Astrocyte (in vitro differentiated cells and primary cell): Measurements from ENCODE around the gene TJAP1. TPM values are rescaled to one million over a fixed set of nuclear protein-coding genes. Genes with fewer than 3 reads are reported as not detected.
A peak's percentile ranks its signal among the peaks of the same experiment; 100 is the strongest.

Source experiments
- DNase-seq: peaks from one replicate; pipeline ENCODE4 v3.0.0-alpha.2; 2010; ENCODE audit warnings: low read depth
- FAIRE-seq: peaks from 2 replicates; lab custom pipeline; 2011; peaks lifted over from hg19 to GRCh38; lab: Jason Lieb, UNC
- H2AFZ ChIP-seq: 2 replicates; pipeline ENCODE4 v1.6.0; 2012; ENCODE audit warnings: low read depth, low read length, inconsistent platforms
- H3K27ac ChIP-seq: 2 replicates; pipeline ENCODE4 v1.5.1; 2011; ENCODE audit warnings: low read depth, low read length, inconsistent platforms
- H3K27me3 ChIP-seq: 2 replicates; pipeline ENCODE4 v1.6.0; 2011; ENCODE audit warnings: low read length, inconsistent platforms; ENCODE audit not compliant: insufficient read depth
- H3K36me3 ChIP-seq: 2 replicates; pipeline ENCODE4 v1.5.1; 2011; ENCODE audit warnings: low read length, inconsistent platforms; ENCODE audit not compliant: insufficient read depth
- H3K4me1 ChIP-seq: 2 replicates; pipeline ENCODE4 v1.5.1; 2011; ENCODE audit warnings: low read length, inconsistent platforms; ENCODE audit not compliant: insufficient read depth
- H3K4me2 ChIP-seq: 2 replicates; pipeline ENCODE4 v1.6.0; 2012; ENCODE audit warnings: low read length, inconsistent platforms
- H3K4me3 ChIP-seq: 2 replicates; pipeline ENCODE4 v1.5.1; 2011; ENCODE audit warnings: low read depth, mild to moderate bottlenecking, low read length, inconsistent platforms; ENCODE audit not compliant: insufficient read depth
- H3K79me2 ChIP-seq: 2 replicates; pipeline ENCODE4 v1.6.0; 2012; ENCODE audit warnings: mild to moderate bottlenecking, low read length, inconsistent platforms; ENCODE audit not compliant: insufficient read depth
- H3K9ac ChIP-seq: 2 replicates; pipeline ENCODE4 v1.6.0; 2012; ENCODE audit warnings: mild to moderate bottlenecking, low read length, inconsistent platforms
- H3K9me3 ChIP-seq: 2 replicates; pipeline ENCODE4 v1.5.1; 2012; ENCODE audit warnings: low read depth, mild to moderate bottlenecking, low read length, inconsistent platforms; ENCODE audit not compliant: insufficient read depth
- H4K20me1 ChIP-seq: 2 replicates; pipeline ENCODE4 v1.6.0; 2012; ENCODE audit warnings: low read length, inconsistent platforms; ENCODE audit not compliant: insufficient read depth
- H3K27ac Mint-ChIP-seq: one replicate; pipeline ENCODE4 v1.8.0; 2021; ENCODE audit warnings: mild to moderate bottlenecking, mixed read lengths; ENCODE audit not compliant: unreplicated experiment
- H3K27me3 Mint-ChIP-seq: one replicate; pipeline ENCODE4 v1.8.0; 2021; ENCODE audit warnings: low read depth, mixed read lengths; ENCODE audit not compliant: unreplicated experiment
- H3K36me3 Mint-ChIP-seq: one replicate; pipeline ENCODE4 v1.8.0; 2021; ENCODE audit warnings: low read depth, mixed read lengths; ENCODE audit not compliant: unreplicated experiment
- H3K4me1 Mint-ChIP-seq: one replicate; pipeline ENCODE4 v1.8.0; 2021; ENCODE audit warnings: low read depth, mixed read lengths; ENCODE audit not compliant: unreplicated experiment
- H3K4me3 Mint-ChIP-seq: one replicate; pipeline ENCODE4 v1.8.0; 2021; ENCODE audit warnings: mild to moderate bottlenecking, moderate library complexity, mixed read lengths; ENCODE audit not compliant: unreplicated experiment
- H3K9me3 Mint-ChIP-seq: one replicate; pipeline ENCODE4 v1.8.0; 2021; ENCODE audit warnings: mild to moderate bottlenecking, mixed read lengths; ENCODE audit not compliant: unreplicated experiment
- EZH2 ChIP-seq: IDR thresholded peaks from 2 replicates; pipeline ENCODE4 v1.6.1; 2012; ENCODE audit warnings: mild to moderate bottlenecking, low read length, inconsistent platforms; ENCODE audit not compliant: insufficient read depth
- total RNA-seq: library from RNA; stranded (reverse); gene quantifications from 2 replicates; pipeline ENCODE4 v1.2.1, GENCODE V29; 2021
- TF ChIP-seq, protein P1 (sequence below): IDR thresholded peaks from 2 replicates; pipeline ENCODE4 v1.5.1; 2011; ENCODE audit warnings: low read depth, mild to moderate bottlenecking, inconsistent platforms, low read length, moderate library complexity; ENCODE audit not compliant: insufficient read depth

The TJAP1 gene
- total RNA-seq, 1 donor from 2014 or later: 26.6 TPM

DNA sequence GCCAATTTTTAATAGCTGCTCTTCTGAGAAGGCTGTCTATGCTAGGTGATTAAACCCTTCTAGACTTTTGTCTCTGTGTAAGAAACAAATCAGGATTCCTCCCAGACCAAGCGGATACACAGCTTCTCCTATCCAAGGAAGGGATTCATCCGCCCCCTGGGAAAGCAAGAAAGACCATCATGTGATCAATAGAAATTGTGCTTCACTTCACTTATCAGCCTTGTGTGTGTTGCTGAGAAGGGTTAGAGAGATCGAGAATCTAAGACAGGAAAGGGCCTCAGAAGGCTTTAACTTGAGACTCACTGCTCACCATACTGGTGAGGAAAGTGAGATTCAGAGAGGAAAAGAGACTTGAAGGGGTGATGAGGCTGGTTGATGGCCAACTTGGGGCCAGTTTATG lies 48.5 kb upstream of the TJAP1 start:
- Histone ChIP-seq H3K4me1 (peaks cover 14% of the 10 kb centered on the region), H3K9me3 (no peaks in the 10 kb centered on the region), H3K9ac (peak overlapping the region; percentile 97), H4K20me1 (peaks cover 17% of the 10 kb centered on the region), H3K27ac (no peak overlapping the region), H3K79me2 (peaks cover 26% of the 10 kb centered on the region), H3K4me2 (peak overlapping the region; percentile 98), H3K4me3 (peak overlapping the region; percentile 92), H3K36me3 (no peaks in the 10 kb centered on the region), H3K27me3 (no peaks in the 10 kb centered on the region), H2AFZ (no peak overlapping the region)
- H3K27me3 Mint-ChIP-seq: no peaks in the 10 kb centered on the region
- no peak overlapping the region for H3K27ac Mint-ChIP-seq
- peaks cover 11% of the 10 kb centered on the region for H3K4me1 Mint-ChIP-seq
- peaks cover 3% of the 10 kb centered on the region for H3K9me3 Mint-ChIP-seq
- H3K4me3 Mint-ChIP-seq: peak overlapping the region; percentile 93
- DNase-seq (no peak), FAIRE-seq (no peak)
- no peak for TF ChIP-seq EZH2
- TF ChIP-seq, protein P1, sequence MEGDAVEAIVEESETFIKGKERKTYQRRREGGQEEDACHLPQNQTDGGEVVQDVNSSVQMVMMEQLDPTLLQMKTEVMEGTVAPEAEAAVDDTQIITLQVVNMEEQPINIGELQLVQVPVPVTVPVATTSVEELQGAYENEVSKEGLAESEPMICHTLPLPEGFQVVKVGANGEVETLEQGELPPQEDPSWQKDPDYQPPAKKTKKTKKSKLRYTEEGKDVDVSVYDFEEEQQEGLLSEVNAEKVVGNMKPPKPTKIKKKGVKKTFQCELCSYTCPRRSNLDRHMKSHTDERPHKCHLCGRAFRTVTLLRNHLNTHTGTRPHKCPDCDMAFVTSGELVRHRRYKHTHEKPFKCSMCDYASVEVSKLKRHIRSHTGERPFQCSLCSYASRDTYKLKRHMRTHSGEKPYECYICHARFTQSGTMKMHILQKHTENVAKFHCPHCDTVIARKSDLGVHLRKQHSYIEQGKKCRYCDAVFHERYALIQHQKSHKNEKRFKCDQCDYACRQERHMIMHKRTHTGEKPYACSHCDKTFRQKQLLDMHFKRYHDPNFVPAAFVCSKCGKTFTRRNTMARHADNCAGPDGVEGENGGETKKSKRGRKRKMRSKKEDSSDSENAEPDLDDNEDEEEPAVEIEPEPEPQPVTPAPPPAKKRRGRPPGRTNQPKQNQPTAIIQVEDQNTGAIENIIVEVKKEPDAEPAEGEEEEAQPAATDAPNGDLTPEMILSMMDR: no peak
- H3K36me3 Mint-ChIP-seq: peaks cover 6% of the 10 kb centered on the region

DNA sequence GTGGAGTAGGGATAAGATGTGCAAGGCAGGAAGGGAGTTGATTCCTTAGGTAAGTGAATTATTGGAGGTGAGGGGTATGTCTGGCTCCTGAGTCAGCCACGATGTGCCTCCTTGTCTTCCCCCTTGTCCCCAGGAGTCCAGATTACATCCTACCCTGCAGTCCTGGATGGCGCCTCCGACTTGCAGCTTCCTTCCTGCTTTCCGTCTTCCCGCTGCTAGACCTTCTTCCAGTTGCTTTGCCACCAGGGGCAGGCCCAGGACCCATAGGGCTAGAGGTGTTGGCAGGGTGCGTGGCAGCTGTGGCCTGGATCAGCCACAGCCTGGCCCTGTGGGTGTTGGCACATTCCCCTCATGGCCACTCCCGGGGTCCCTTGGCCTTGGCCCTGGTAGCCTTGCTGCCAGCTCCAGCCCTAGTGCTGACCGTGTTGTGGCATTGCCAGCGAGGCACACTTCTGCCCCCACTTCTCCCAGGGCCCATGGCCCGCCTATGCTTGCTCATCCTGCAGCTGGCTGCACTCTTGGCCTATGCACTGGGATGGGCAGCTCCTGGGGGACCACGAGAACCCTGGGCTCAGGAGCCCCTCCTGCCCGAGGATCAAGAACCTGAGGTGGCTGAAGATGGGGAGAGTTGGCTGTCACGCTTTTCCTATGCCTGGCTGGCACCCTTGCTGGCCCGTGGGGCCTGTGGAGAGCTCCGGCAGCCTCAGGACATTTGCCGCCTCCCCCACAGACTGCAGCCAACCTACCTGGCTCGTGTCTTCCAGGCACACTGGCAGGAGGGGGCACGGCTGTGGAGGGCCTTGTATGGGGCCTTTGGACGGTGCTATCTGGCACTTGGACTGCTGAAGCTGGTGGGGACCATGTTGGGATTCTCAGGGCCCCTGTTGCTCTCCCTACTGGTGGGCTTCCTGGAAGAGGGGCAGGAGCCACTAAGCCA lies 45.1 kb upstream of the TJAP1 start:
- no peak overlapping the region for H3K27ac Mint-ChIP-seq
- Histone ChIP-seq H3K9me3 (no peaks in the 10 kb centered on the region), H3K4me2 (no peak overlapping the region), H2AFZ (no peak overlapping the region), H3K79me2 (peaks cover 26% of the 10 kb centered on the region), H3K36me3 (no peaks in the 10 kb centered on the region), H3K9ac (no peak overlapping the region), H3K4me1 (peaks cover 24% of the 10 kb centered on the region), H3K4me3 (no peak overlapping the region), H3K27ac (no peak overlapping the region), H3K27me3 (no peaks in the 10 kb centered on the region), H4K20me1 (peaks cover 17% of the 10 kb centered on the region)
- H3K4me3 Mint-ChIP-seq: no peak overlapping the region
- DNase-seq (no peak), FAIRE-seq (no peak)
- peaks cover 19% of the 10 kb centered on the region for H3K36me3 Mint-ChIP-seq
- H3K9me3 Mint-ChIP-seq: no peaks in the 10 kb centered on the region
- H3K4me1 Mint-ChIP-seq: peaks cover 22% of the 10 kb centered on the region
- TF ChIP-seq, protein P1: no peak
- TF ChIP-seq EZH2: no peak
- H3K27me3 Mint-ChIP-seq: no peaks in the 10 kb centered on the region

DNA sequence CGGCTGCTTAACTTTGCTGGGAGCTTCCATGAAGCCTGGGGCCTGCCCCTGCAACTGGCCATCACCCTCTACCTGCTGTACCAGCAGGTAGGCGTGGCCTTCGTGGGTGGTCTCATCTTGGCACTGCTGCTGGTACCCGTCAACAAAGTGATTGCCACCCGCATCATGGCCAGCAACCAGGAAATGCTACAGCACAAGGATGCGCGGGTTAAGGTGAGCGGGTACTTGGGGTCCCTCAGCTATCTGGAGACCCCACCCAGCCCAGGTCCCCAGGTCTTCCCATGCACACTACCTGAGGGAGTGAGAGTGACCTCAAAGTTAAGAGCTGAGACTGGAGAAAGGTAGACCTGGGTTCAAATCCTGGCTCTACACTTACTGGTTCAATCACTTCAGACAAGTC lies 44.2 kb upstream of the TJAP1 start:
- peaks cover 23% of the 10 kb centered on the region for H3K79me2 ChIP-seq
- H3K9me3 Mint-ChIP-seq: no peaks in the 10 kb centered on the region
- H3K27me3 ChIP-seq: no peaks in the 10 kb centered on the region
- H3K4me3 Mint-ChIP-seq: no peak overlapping the region
- DNase-seq: no peak
- peaks cover 17% of the 10 kb centered on the region for H4K20me1 ChIP-seq
- no peak overlapping the region for H3K4me3 ChIP-seq
- H3K9ac ChIP-seq: no peak overlapping the region
- H3K9me3 ChIP-seq: no peaks in the 10 kb centered on the region
- H3K4me1 Mint-ChIP-seq: peaks cover 27% of the 10 kb centered on the region
- no peak overlapping the region for H2AFZ ChIP-seq
- no peaks in the 10 kb centered on the region for H3K36me3 ChIP-seq
- no peak for FAIRE-seq
- TF ChIP-seq EZH2: no peak
- TF ChIP-seq, protein P1: no peak
- no peak overlapping the region for H3K27ac Mint-ChIP-seq
- H3K27ac ChIP-seq: no peak overlapping the region
- H3K4me2 ChIP-seq: no peak overlapping the region
- peaks cover 25% of the 10 kb centered on the region for H3K36me3 Mint-ChIP-seq
- H3K27me3 Mint-ChIP-seq: no peaks in the 10 kb centered on the region
- H3K4me1 ChIP-seq: peaks cover 23% of the 10 kb centered on the region
